Epithelial cell of esophagus (primary cell): ENCODE results near the gene SMYD3.

Experiments
- DNase-seq: peaks from one replicate; pipeline ENCODE4 v3.0.0; 2010; ENCODE audit warnings: low read depth
- H3K4me3 ChIP-seq: 2 replicates; pipeline ENCODE4 v1.5.1; 2011; ENCODE audit warnings: mild to moderate bottlenecking, low read length, control low read depth
- TF ChIP-seq, protein P1 (sequence below): IDR thresholded peaks from 2 replicates; pipeline ENCODE4 v1.5.1; 2011; ENCODE audit warnings: low read depth, mild to moderate bottlenecking, low read length, control low read depth, inconsistent platforms; ENCODE audit not compliant: insufficient read depth; ENCODE audit errors: missing control alignments

The SMYD3 gene

DNA sequence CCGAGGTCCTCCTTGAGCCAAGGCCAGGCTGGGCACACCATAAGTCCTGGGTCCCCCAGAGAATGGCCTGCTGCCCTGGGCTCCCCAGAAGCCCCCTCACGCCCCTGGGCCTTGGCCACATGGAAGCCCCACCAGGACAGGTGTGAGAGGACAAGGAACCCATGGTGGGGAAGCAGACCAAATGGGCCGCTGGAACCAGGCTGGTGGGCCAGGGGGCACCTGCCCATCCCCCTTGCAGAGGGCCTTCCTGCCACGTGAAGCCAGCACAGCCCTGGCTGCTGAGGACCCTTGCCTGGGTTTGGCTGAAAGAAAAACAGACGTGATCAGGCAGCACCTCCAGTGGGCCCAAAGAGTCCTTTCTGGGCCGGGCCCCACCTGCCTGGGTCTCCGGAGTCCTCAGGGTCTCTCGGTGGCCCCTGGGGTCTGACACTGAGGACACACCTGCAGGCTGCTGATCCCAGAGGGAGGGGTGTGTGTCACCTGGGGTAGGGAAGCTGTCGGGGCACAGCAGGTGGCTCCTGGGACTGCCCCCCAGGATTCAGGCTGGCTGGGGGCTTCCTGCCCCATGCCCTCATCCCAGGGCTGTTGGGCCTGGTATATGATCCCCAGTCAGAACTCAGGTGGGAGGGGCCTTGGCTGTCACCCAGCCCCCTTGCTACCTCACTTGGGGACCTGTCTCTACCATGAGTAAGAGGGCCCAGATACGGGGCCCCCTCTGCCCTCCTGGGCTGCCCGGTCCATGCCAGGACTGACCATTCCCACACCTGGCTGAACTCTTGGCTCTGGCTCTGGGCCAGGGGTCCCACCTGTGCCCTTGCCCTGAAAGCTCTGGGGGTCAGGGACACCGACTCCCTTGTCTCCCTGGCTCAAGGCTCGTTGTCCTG is 3.3 kb upstream of the SMYD3 start:
- no peak for DNase-seq
- no peak overlapping the region for H3K4me3 ChIP-seq
- TF ChIP-seq, protein P1, sequence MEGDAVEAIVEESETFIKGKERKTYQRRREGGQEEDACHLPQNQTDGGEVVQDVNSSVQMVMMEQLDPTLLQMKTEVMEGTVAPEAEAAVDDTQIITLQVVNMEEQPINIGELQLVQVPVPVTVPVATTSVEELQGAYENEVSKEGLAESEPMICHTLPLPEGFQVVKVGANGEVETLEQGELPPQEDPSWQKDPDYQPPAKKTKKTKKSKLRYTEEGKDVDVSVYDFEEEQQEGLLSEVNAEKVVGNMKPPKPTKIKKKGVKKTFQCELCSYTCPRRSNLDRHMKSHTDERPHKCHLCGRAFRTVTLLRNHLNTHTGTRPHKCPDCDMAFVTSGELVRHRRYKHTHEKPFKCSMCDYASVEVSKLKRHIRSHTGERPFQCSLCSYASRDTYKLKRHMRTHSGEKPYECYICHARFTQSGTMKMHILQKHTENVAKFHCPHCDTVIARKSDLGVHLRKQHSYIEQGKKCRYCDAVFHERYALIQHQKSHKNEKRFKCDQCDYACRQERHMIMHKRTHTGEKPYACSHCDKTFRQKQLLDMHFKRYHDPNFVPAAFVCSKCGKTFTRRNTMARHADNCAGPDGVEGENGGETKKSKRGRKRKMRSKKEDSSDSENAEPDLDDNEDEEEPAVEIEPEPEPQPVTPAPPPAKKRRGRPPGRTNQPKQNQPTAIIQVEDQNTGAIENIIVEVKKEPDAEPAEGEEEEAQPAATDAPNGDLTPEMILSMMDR, result no peak

DNA sequence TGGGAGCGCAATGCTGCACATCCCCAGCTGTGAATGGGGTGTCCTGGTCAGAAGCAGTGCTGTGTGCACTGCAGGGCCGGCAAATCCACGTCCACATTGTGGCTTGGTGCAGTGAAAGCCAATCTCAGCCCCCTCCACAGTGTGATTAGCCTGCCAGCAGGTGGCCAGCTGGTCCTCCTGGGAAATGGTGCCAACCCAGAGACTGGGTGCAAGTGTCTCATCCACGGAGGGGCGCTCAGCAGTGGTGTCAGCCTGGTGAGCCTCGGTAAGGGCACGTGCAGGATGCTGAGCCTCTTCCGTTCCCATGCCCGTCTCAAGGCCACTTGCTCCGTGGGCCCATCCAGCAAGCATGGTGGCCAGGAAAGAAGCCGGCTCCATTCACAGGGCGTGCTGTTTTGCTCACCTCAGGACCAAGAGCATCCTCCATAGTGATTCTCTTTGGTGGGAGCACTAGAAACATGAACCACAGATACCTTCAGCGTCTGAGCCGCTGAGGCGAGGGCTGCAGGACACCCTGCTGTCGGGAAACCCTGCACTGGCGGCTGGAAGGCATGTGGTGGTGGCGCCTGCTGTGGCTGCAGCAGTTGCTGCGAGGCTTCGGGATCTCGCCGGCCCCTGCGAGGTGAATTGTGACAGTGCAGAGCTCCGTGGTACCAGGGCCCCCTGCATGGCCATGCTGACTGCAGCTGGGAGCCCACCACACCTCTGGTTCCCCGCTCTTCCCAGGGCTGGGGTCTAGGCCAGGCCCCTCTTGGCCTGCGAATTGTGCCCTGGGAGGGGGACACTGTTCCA is 2.0 kb upstream of the SMYD3 start:
- H3K4me3 ChIP-seq, result no peak overlapping the region
- TF ChIP-seq, protein P1, result no peak
- DNase-seq, result no peak

DNA sequence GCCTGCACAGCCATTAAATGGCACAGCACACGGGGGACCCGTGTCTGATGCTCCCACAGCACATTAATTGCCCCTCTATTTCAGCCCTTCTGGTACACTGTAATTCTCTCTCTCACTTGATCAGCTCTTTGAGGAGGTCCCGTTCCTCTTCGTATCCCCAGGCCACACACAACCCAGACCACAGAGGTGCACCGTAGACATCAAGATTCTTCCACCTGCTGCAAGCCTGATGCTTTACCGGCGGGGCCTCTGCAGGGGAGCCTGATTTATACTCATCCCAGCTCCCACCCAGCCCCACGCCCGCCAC is 759 bp downstream of the SMYD3 start:
- TF ChIP-seq, protein P1, result no peak
- peak overlapping the region; percentile 79 for H3K4me3 ChIP-seq
- no peak for DNase-seq

GRCh38 chr1:246503341-246503740 is 3.7 kb downstream of the SMYD3 start:
- TF ChIP-seq, protein P1, result no peak
- no peak overlapping the region for H3K4me3 ChIP-seq
- peak; percentile 93 for DNase-seq

DNA sequence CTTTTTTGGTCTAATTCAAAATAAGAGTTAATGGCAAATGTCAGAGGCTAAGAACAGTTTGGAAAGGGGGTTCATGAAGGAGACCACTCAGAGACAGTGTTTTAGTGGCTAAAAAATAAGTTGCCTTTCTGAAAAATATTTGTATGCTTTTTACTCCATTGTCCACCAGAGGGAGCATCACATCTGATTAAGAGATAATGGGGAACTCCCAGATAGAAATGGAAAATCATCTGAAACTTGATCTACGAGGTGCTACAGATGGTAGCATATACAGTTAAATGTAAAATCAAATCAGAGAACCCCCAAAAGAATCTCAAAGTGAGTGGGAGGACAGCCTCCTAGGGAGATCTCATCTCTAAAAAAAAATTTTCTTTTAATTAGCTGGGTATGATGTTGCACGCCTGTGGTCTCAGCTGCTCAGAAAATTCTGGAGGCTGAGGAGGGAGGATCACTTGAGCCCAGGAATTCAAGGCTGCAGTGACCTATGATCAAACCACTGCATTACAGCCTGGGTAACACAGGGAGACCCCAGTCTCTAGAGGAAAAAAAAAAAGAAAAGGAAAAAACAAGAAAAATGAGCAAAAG is 9.7 kb downstream of the SMYD3 start:
- no peak overlapping the region for H3K4me3 ChIP-seq
- peak; percentile 79 for DNase-seq
- TF ChIP-seq, protein P1, result peak; percentile 62

- no peak overlapping the region for H3K4me3 ChIP-seq
- TF ChIP-seq, protein P1, result peak; percentile 96
- peak; percentile 78 for DNase-seq
Measured at GRCh38 chr1:246492611-246493245, 14.4 kb downstream of the SMYD3 start.
